Subcutaneous adipose tissue (tissue), 4 donors: ENCODE results near the gene DCXR. TPM values are rescaled to one million over a fixed set of nuclear protein-coding genes. Genes with fewer than 3 reads are reported as not detected.

Source experiments
- CTCF ChIP-seq: fragments of 450-650 bp; IDR thresholded peaks from one replicate; pipeline ENCODE4 v1.5.1; 2016; ENCODE audit warnings: low read depth, mild to moderate bottlenecking, control low read depth, antibody characterized with exemption, moderate library complexity
- total RNA-seq, 4 donors: library from RNA; depleted of rRNA; stranded (reverse); fragments of >200 nt; gene quantifications; one replicate each; pipeline ENCODE4 v1.1.0, GENCODE V29; 2016

The DCXR gene
- total RNA-seq, 4 donors from 2014 or later: 157 to 383 (median 255) TPM

GRCh38 chr17:82065638-82066303 is 28.3 kb upstream of the DCXR start, which contains the start of gene DUS1L:
TSS of gene DUS1L (minus strand) at chr17:82065804. CDS start at chr17:82065059, 745 bp downstream.
- no peak for TF ChIP-seq CTCF

GRCh38 chr17:82065193-82065637 is 27.7 kb upstream of the DCXR start:
- TF ChIP-seq CTCF: no peak

GRCh38 chr17:82064433-82065192 is 27.1 kb upstream of the DCXR start:
- TF ChIP-seq CTCF: no peak

- no peak for TF ChIP-seq CTCF
These were observed 26.2 kb upstream of the DCXR start for GRCh38 chr17:82063424-82064415.

GRCh38 chr17:82062984-82063368 is 25.5 kb upstream of the DCXR start:
- TF ChIP-seq CTCF: no peak

GRCh38 chr17:82062076-82062983 is 24.8 kb upstream of the DCXR start:
- no peak for TF ChIP-seq CTCF
